HEK293 (cell line): ENCODE measurements around the gene FBXW2.

Experiments
- CTCF ChIA-PET: fragments of 350-600 bp; formaldehyde crosslinking; extraction: SDS; loops from one replicate; lab custom pipeline; 2021; ENCODE audit warnings: antibody characterized with exemption; lab: Yijun Ruan, JAX
- POLR2A ChIA-PET: fragments of 300-600 bp; formaldehyde crosslinking; extraction: SDS; loops from one replicate; lab custom pipeline; 2020; ENCODE audit warnings: antibody characterized with exemption, inconsistent platforms; lab: Yijun Ruan, JAX
- H3K27ac ChIP-seq: fragments of 200-500 bp; sonication (Bioruptor generic); 2 replicates; pipeline ENCODE4 v1.5.1; 2014; ENCODE audit warnings: low read depth, low read length, control low read depth, inconsistent platforms; ENCODE audit errors: extremely low read depth
- H3K36me3 ChIP-seq, 2 experiments: fragments of 200-500 bp in 1 of 2; sonication (Bioruptor generic) in 1 of 2; 1 replicate in 1 of 2; 2 replicates in 1 of 2; pipeline ENCODE4 v1.5.1; 2014 to 2017; ENCODE audit warnings: inconsistent platforms in 2 of 2, low read length in 2 of 2; ENCODE audit not compliant: control insufficient read depth in 2 of 2, insufficient read depth in 1 of 2
- H3K4me1 ChIP-seq: fragments of 200-500 bp; sonication (Bioruptor generic); 2 replicates; pipeline ENCODE4 v1.5.1; 2014; ENCODE audit warnings: mild to moderate bottlenecking, low read length, inconsistent platforms; ENCODE audit not compliant: control insufficient read depth, insufficient read depth
- H3K4me3 ChIP-seq: 2 replicates; pipeline ENCODE4 v1.5.1; 2011; ENCODE audit warnings: low read depth, mild to moderate bottlenecking, control low read depth, low read length, moderate library complexity
- H3K9me3 ChIP-seq: fragments of 200-500 bp; sonication (Bioruptor generic); 2 replicates; pipeline ENCODE4 v1.5.1; 2014; ENCODE audit warnings: low read depth, low read length, inconsistent platforms; ENCODE audit not compliant: control insufficient read depth, insufficient read depth
- BCL11B ChIP-seq: fragments of 450-650 bp; formaldehyde crosslinking; IDR thresholded peaks from 2 replicates; pipeline ENCODE4 v1.5.1; 2016; ENCODE audit warnings: low read depth, missing biosample characterization, missing genetic modification characterization
- KLF16 ChIP-seq: fragments of 450-650 bp; formaldehyde crosslinking; IDR thresholded peaks from 2 replicates; pipeline ENCODE4 v1.5.1; 2017; ENCODE audit warnings: missing biosample characterization, missing genetic modification characterization
- PRDM10 ChIP-seq: fragments of 450-650 bp; formaldehyde crosslinking; IDR thresholded peaks from 2 replicates; pipeline ENCODE4 v1.5.1; 2016; ENCODE audit warnings: missing biosample characterization, missing genetic modification characterization
- PRDM6 ChIP-seq: fragments of 450-650 bp; formaldehyde crosslinking; IDR thresholded peaks from 2 replicates; pipeline ENCODE4 v1.5.1; 2017; ENCODE audit warnings: missing biosample characterization, missing genetic modification characterization
- ZBTB10 ChIP-seq: fragments of 450-650 bp; formaldehyde crosslinking; IDR thresholded peaks from 2 replicates; pipeline ENCODE4 v1.5.1; 2016; ENCODE audit warnings: missing biosample characterization, missing genetic modification characterization
- ZNF155 ChIP-seq: fragments of 450-650 bp; formaldehyde crosslinking; IDR thresholded peaks from 2 replicates; pipeline ENCODE4 v1.5.1; 2016; ENCODE audit warnings: missing biosample characterization, missing genetic modification characterization
- ZNF169 ChIP-seq: fragments of 450-650 bp; formaldehyde crosslinking; IDR thresholded peaks from 2 replicates; pipeline ENCODE4 v1.5.1; 2016; ENCODE audit warnings: missing biosample characterization, missing genetic modification characterization
- ZNF292 ChIP-seq: fragments of 450-650 bp; formaldehyde crosslinking; IDR thresholded peaks from 2 replicates; pipeline ENCODE4 v1.5.1; 2016; ENCODE audit warnings: low read depth, missing biosample characterization, missing genetic modification characterization, borderline replicate concordance
- ZNF488 ChIP-seq: fragments of 450-650 bp; formaldehyde crosslinking; IDR thresholded peaks from 2 replicates; pipeline ENCODE4 v1.5.1; 2016; ENCODE audit warnings: missing biosample characterization, missing genetic modification characterization
- ZNF629 ChIP-seq: fragments of 450-650 bp; formaldehyde crosslinking; IDR thresholded peaks from 2 replicates; pipeline ENCODE4 v1.5.1; 2017; ENCODE audit warnings: missing biosample characterization, missing genetic modification characterization
- ZNF664 ChIP-seq: fragments of 450-650 bp; formaldehyde crosslinking; IDR thresholded peaks from 2 replicates; pipeline ENCODE4 v1.5.1; 2016; ENCODE audit warnings: missing biosample characterization, missing genetic modification characterization
- ZNF747 ChIP-seq: fragments of 450-650 bp; formaldehyde crosslinking; IDR thresholded peaks from 2 replicates; pipeline ENCODE4 v1.5.1; 2016; ENCODE audit warnings: missing biosample characterization, missing genetic modification characterization
- ZNF791 ChIP-seq: fragments of 450-650 bp; formaldehyde crosslinking; IDR thresholded peaks from 2 replicates; pipeline ENCODE4 v1.5.1; 2016; ENCODE audit warnings: missing biosample characterization, missing genetic modification characterization
- ZSCAN4 ChIP-seq: fragments of 450-650 bp; formaldehyde crosslinking; IDR thresholded peaks from 2 replicates; pipeline ENCODE4 v1.5.1; 2017; ENCODE audit warnings: missing biosample characterization, missing genetic modification characterization

FBXW2 gene

GRCh38 chr9:120708526-120709224 is 84.5 kb downstream of the FBXW2 start:
- POLR2A ChIA-PET = interaction anchor here (0.6 kb wide), 1 partner anchor 49 kb away, joined by 3 read pairs; no protein-coding TSS in a partner anchor
- H3K36me3 ChIP-seq = no peaks in the 10 kb centered on the region; a peak in 1 of 3 replicates
- CTCF ChIA-PET = no interaction called here
- H3K9me3 ChIP-seq = no peaks in the 10 kb centered on the region
- H3K27ac ChIP-seq = no peak overlapping the region
- TF ChIP-seq ZNF488 (tag by site-specific recombination) (no peak), ZNF155 (tag by site-specific recombination) (no peak), ZNF747 (tag by site-specific recombination) (no peak), ZNF629 (tag by site-specific recombination) (peak; percentile 15; the same call in 1 of the 2 replicates), PRDM10 (tag by site-specific recombination) (peak; percentile 55; the same call in 1 of the 2 replicates), ZSCAN4 (tag by site-specific recombination) (no peak), ZNF169 (tag by site-specific recombination) (no peak), ZNF292 (tag by site-specific recombination) (no peak), ZNF664 (tag by site-specific recombination) (no peak), PRDM6 (tag by site-specific recombination) (0 out of 2 replicates have a peak, but pooled peaks have one; percentile 26), ZNF791 (tag by site-specific recombination) (no peak), ZBTB10 (tag by site-specific recombination) (no peak)
- peaks cover 18% of the 10 kb centered on the region; the same call in 1 of the 2 replicates for H3K4me1 ChIP-seq
- no peak overlapping the region for H3K4me3 ChIP-seq

- Histone ChIP-seq H3K36me3 (no peaks in the 10 kb centered on the region; a peak in 1 of 3 replicates), H3K27ac (no peak overlapping the region), H3K4me3 (no peak overlapping the region), H3K9me3 (no peaks in the 10 kb centered on the region), H3K4me1 (peaks cover 15% of the 10 kb centered on the region; the same call in 1 of the 2 replicates)
- ChIA-PET CTCF (no interaction called here), POLR2A (interaction anchor here (1.2 kb wide), 1 partner anchor 7 kb away, joined by 3 read pairs; the partner anchor contains the start of gene MEGF9)
- no peak for TF ChIP-seq BCL11B
- TF ChIP-seq KLF16 (tag by site-specific recombination) = no peak
- peak; percentile 83; the same call in 1 of the 2 replicates for TF ChIP-seq ZNF664 (tag by site-specific recombination)
These were observed 86.0 kb downstream of the FBXW2 start for GRCh38 chr9:120707170-120707569.
